Lower leg skin (tissue), 3 donors: ENCODE results near the gene PIKFYVE.

Experiments used
- CTCF ChIP-seq, 3 donors: fragments of 450-650 bp; IDR thresholded peaks; one replicate each; pipeline ENCODE4 v1.5.1; 2016; ENCODE audit warnings: antibody characterized with exemption in 3 of 3, mild to moderate bottlenecking in 3 of 3, moderate library complexity in 2 of 3
- POLR2A ChIP-seq, 2 donors: fragments of 450-650 bp; IDR thresholded peaks; one replicate each; pipeline ENCODE4 v1.6.1; 2016 to 2017; ENCODE audit warnings: antibody characterized with exemption in 2 of 2, mild to moderate bottlenecking in 1 of 2, moderate library complexity in 1 of 2

DNA sequence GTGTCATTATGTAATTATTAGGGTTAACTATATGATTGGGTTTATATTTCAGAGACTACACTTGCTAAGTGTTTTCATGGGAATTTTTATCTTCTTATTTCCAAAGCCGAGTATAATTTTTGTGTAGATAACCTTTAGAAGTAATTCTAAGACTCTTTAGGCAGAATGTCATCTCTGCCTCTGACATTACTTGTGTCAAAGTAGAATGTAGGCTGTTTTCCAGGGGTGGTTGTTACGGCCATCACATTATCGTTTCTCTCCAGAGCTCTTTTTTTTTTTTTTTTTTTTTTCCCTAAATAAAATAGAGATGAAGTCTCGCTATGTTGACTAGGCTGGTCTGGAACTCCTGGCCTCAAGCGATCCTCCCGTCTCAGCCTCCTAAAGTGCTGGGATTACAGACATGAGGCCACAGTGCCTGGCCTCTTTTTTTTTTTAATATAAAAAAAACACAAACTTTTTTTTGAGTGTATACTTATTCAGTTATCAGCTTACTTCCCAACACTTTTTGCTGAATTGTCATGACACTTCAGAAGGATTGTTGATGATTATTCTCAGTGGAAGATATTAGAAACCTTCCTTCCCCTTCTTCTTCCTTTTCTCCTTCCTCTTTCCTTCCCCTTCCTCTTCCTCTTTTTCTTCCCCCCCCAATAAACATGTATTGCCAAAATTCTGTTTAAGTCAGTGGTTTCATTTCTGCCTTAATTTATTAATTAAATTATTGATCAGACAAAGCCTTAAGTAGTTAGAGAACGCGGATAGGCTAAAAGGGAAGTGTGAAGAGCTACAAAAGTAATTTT, 2.3 kb downstream of the PIKFYVE start:
- no peak for TF ChIP-seq CTCF (IDR thresholded peaks at IDR 0.05)
- no peak for TF ChIP-seq POLR2A (IDR thresholded peaks at IDR 0.05)
